Measurements from ENCODE around the gene RNF39.

RNF39 gene

GRCh38 chr6:30116724-30117123 is 41.2 kb upstream of the RNF39 start:
- H3K9me3 ChIP-seq (ENCODE audit: insufficient read depth, low read depth, low read length), result no peaks in the 10 kb centered on the region
- no peaks in the 10 kb centered on the region for H3F3A ChIP-seq (ENCODE audit: low read depth)
- H3K4me3 ChIP-seq (ENCODE audit: low read length, poor library complexity, severe bottlenecking), result no peak overlapping the region
- H3K4me2 ChIP-seq (ENCODE audit: low read depth, low read length, poor library complexity, severe bottlenecking), result no peak overlapping the region
- peak; percentile 26 for TF ChIP-seq CTCF (conservative IDR thresholded peaks at IDR 0.05; ENCODE audit: low read length)
- TF ChIP-seq EZH2phosphoT487 (IDR thresholded peaks at IDR 0.05; ENCODE audit: borderline replicate concordance), result no peak
- no peak overlapping the region for H2AFZ ChIP-seq (ENCODE audit: low read length)
- no peaks in the 10 kb centered on the region for H3K27me3 ChIP-seq (ENCODE audit: insufficient read depth, low read length, poor library complexity, severe bottlenecking)
- no peak overlapping the region for H3K9ac ChIP-seq (ENCODE audit: low read depth, low read length, poor library complexity, severe bottlenecking)
- no peaks in the 10 kb centered on the region for H3K36me3 ChIP-seq (ENCODE audit: insufficient read depth, low read length)
- no peaks in the 10 kb centered on the region for H3K9me2 ChIP-seq (replicated peaks; ENCODE audit: low read depth, low read length)
- no peaks in the 10 kb centered on the region for H4K20me1 ChIP-seq (ENCODE audit: insufficient read depth, low read length, poor library complexity, severe bottlenecking)
- H3K4me1 ChIP-seq (ENCODE audit: insufficient read depth, low read length, poor library complexity, severe bottlenecking), result peaks cover 7% of the 10 kb centered on the region
- H3K79me2 ChIP-seq (ENCODE audit: insufficient read depth, low read length), result no peaks in the 10 kb centered on the region

- H3K9ac ChIP-seq (ENCODE audit: low read depth, low read length, poor library complexity, severe bottlenecking), result no peak overlapping the region
- no peaks in the 10 kb centered on the region for H3K9me2 ChIP-seq (replicated peaks; ENCODE audit: low read depth, low read length)
- H3K4me2 ChIP-seq (ENCODE audit: low read depth, low read length, poor library complexity, severe bottlenecking), result no peak overlapping the region
- H3F3A ChIP-seq (ENCODE audit: low read depth), result no peaks in the 10 kb centered on the region
- no peaks in the 10 kb centered on the region for H3K36me3 ChIP-seq (ENCODE audit: insufficient read depth, low read length)
- H2AFZ ChIP-seq (ENCODE audit: low read length), result peak overlapping the region; percentile 12; the same call in 1 of the 2 replicates
- H3K27me3 ChIP-seq (ENCODE audit: insufficient read depth, low read length, poor library complexity, severe bottlenecking), result no peaks in the 10 kb centered on the region
- no peaks in the 10 kb centered on the region for H3K79me2 ChIP-seq (ENCODE audit: insufficient read depth, low read length)
- H3K4me1 ChIP-seq (ENCODE audit: insufficient read depth, low read length, poor library complexity, severe bottlenecking), result peaks cover 10% of the 10 kb centered on the region
- H3K9me3 ChIP-seq (ENCODE audit: insufficient read depth, low read depth, low read length), result no peaks in the 10 kb centered on the region
- TF ChIP-seq EZH2phosphoT487 (IDR thresholded peaks at IDR 0.05; ENCODE audit: borderline replicate concordance) (no peak), CTCF (conservative IDR thresholded peaks at IDR 0.05; ENCODE audit: low read length) (no peak)
- H3K4me3 ChIP-seq (ENCODE audit: low read length, poor library complexity, severe bottlenecking), result no peak overlapping the region
- no peaks in the 10 kb centered on the region for H4K20me1 ChIP-seq (ENCODE audit: insufficient read depth, low read length, poor library complexity, severe bottlenecking)
Observed at GRCh38 chr6:30113841-30114240, 38.3 kb upstream of the RNF39 start.

- no peaks in the 10 kb centered on the region for H3F3A ChIP-seq (ENCODE audit: low read depth)
- no peak for TF ChIP-seq CTCF (conservative IDR thresholded peaks at IDR 0.05; ENCODE audit: low read length)
- TF ChIP-seq EZH2phosphoT487 (IDR thresholded peaks at IDR 0.05; ENCODE audit: borderline replicate concordance), result no peak
- H3K4me3 ChIP-seq (ENCODE audit: low read length, poor library complexity, severe bottlenecking), result no peak within 1 kb of the TSS
- H2AFZ ChIP-seq (ENCODE audit: low read length), result no peak within 1 kb of the TSS
- no peaks in the 10 kb centered on the region for H3K36me3 ChIP-seq (ENCODE audit: insufficient read depth, low read length)
- H3K9ac ChIP-seq (ENCODE audit: low read depth, low read length, poor library complexity, severe bottlenecking), result no peak within 1 kb of the TSS
- no peaks in the 10 kb centered on the region for H4K20me1 ChIP-seq (ENCODE audit: insufficient read depth, low read length, poor library complexity, severe bottlenecking)
- no peak within 1 kb of the TSS for H3K4me2 ChIP-seq (ENCODE audit: low read depth, low read length, poor library complexity, severe bottlenecking)
- H3K79me2 ChIP-seq (ENCODE audit: insufficient read depth, low read length), result no peaks in the 10 kb centered on the region
- no peaks in the 10 kb centered on the region for H3K9me2 ChIP-seq (replicated peaks; ENCODE audit: low read depth, low read length)
- H3K9me3 ChIP-seq (ENCODE audit: insufficient read depth, low read depth, low read length), result no peaks in the 10 kb centered on the region
- H3K27me3 ChIP-seq (ENCODE audit: insufficient read depth, low read length, poor library complexity, severe bottlenecking), result no peaks in the 10 kb centered on the region
- peaks cover 15% of the 10 kb centered on the region for H3K4me1 ChIP-seq (ENCODE audit: insufficient read depth, low read length, poor library complexity, severe bottlenecking)
Observed at GRCh38 chr6:30113003-30113759, 37.6 kb upstream of the RNF39 start, which contains the start of gene TRIM31. Gene TRIM31 (minus strand): TSS chr6:30113090. CDS start chr6:30112805, 285 bp downstream.

All from Loucy (cell line).